ENCODE data around the gene TEDC1.

DNA sequence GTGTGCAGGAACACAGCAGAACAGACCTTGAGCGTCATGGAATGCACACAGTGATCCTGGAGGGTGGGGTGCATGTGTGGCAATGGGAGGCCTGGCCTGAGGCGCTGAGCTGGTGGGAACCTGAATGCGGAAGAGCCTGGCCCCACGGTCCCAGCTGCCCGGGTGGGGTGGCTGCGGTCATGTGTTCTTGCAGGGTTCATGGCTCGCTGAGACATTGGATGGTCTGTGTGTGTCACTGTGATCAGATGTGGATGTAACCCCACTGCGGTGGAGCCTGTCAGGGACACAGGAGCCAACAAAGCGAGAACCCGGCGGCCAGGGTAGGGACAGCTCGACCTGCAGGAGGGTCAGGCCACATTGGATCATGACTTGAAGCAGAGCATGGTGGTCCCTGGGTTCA lies 48.2 kb upstream of the TEDC1 start:
- TF ChIP-seq POLR2A (IDR thresholded peaks at IDR 0.05): no peak
- TF ChIP-seq, protein P1, sequence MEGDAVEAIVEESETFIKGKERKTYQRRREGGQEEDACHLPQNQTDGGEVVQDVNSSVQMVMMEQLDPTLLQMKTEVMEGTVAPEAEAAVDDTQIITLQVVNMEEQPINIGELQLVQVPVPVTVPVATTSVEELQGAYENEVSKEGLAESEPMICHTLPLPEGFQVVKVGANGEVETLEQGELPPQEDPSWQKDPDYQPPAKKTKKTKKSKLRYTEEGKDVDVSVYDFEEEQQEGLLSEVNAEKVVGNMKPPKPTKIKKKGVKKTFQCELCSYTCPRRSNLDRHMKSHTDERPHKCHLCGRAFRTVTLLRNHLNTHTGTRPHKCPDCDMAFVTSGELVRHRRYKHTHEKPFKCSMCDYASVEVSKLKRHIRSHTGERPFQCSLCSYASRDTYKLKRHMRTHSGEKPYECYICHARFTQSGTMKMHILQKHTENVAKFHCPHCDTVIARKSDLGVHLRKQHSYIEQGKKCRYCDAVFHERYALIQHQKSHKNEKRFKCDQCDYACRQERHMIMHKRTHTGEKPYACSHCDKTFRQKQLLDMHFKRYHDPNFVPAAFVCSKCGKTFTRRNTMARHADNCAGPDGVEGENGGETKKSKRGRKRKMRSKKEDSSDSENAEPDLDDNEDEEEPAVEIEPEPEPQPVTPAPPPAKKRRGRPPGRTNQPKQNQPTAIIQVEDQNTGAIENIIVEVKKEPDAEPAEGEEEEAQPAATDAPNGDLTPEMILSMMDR (IDR thresholded peaks at IDR 0.05): no peak

Measured in body of pancreas (tissue), 4 donors.